Stimulated activated CD4-positive, alpha-beta T cell treated with anti-CD3 and anti-CD28 coated beads, Interleukin-4, amount 100 ng/mL, for 4 hours (primary cell): ENCODE data around the gene SNRPA.
A peak's percentile ranks its signal among the peaks of the same experiment; 100 is the strongest.
"Not testable (repeated sequence)": the region's sequence is repeated elsewhere in the genome, so short reads cannot be mapped to it uniquely, and the experiment has no call there.

Experiments used
- DNase-seq, 2 experiments: peaks; one replicate each; pipeline ENCODE4 v3.0.0-alpha.2; 2020

SNRPA gene

DNA sequence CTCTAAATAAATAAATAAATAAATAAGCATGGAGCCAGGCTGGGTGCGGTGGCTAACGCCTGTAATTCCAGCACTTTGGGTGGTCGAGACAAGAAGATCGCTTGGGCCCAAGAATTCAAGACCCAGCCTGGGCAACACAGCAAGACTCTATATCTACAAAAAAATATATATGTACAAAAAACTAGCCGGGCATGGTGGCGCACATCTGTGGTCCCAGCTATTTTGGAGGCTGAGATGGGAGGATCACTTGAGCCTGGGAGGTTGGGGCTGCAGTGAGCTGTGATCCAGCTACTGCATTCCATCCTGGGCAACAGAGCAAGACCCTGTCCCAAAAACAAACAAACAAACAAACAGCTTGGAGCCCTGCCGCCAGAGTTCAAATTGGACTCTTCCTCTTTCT is 3.5 kb upstream of the SNRPA start:
- no peak for DNase-seq

DNA sequence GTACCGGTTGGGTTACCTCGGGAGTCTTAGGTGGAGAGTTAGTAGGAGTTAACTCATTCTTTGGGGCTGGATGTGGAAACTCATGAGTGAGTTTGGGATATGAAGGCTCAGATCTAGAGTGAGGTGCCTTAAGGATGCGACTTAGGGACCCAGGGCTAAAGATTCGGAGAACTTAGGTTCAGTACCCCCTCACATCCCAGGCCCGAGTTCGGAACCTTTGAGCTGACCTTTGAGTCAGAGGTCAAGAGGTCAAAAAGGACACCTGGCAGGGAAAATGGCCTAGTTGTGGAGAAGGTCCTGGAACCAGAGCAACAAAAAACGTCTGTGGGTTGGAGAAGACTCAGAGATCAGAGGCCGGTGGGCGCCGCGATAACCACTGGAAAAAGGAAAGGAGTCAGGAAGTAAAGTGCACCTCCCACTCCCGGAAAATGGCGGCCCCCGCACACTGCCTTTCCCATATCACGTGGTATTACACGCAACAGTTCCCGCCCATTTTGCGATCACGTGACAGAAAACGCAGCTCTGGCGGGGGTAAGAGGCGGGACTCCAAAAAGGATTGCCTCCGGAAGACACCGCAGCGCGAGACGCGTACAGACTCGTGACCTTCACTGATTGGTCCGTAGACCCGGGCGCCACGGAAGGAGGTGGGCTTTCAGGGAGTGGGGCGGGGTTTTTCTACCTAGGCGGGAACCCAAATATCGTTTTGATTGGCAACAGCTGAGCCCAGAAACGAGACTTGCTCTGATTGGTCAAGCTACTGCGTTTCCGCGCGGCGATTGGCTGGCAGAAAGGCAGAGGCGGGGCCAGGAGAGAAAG is 737 bp upstream of the SNRPA start, which contains the start of gene ACTMAP:
TSS of gene ACTMAP (minus strand) at position 420 of the 816 bp plus-strand sequence. CDS start 674 bp downstream, outside the sequence.
- peak; percentile 97 to 100 for DNase-seq

DNA sequence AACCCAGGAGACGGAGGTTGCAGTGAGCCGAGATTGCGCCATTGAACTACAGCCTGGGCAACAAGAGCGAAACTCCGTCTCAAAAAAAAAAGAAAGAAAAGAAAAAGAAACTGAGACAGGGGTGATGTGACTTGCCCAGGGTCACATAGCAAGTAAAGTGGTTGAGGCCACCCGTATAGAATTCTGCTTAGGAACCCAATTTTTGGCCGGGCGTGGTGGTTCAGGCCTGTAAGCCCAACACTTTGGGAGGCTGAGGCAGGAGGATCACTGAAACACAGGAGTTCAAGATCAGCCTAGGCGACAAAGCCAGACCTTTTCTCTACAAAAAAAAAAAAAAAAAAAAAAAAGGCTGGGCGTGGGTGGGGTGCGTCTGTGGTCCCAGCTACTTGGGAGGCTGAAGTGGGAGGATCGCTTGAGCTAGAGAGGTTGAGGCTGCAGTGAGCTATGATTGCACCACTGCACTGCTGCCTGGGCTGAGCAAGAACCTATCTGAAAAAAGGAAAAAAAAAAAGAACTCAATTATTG is 1.3 kb downstream of the SNRPA start:
- peak in 1 of 2 experiments; percentile 34 for DNase-seq

DNA sequence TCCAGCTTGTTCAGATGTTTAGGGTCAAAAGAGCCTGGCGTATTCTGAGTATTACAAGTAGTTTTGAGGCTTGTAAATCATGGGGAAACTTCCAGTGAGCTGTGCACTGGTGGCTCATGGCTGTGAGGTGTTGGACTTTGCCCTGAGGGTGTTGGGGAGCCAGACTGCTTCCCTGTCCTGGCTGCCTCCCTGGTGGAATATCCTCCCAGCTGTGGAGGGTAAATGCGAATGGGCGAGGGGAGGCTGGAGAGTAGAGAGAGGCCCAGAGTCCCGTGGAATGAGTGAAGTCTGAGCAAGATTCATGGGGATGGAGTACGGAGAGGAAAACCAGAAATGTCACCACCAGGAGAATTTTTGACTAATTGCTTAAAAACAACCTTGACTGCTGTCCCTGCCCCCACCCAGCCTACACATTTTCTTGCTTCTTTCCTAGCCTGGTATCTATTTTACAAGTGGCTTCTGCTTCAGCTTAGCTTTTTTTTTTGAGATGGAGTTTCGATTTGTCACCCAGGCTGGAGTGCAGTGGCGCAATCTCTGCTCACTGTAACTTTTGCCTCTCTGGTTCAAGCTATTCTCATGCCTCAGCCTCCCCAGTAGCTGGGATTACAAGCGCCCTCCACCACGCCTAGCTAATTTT is 3.7 kb downstream of the SNRPA start:
- DNase-seq, result peak; percentile 57 to 59

DNA sequence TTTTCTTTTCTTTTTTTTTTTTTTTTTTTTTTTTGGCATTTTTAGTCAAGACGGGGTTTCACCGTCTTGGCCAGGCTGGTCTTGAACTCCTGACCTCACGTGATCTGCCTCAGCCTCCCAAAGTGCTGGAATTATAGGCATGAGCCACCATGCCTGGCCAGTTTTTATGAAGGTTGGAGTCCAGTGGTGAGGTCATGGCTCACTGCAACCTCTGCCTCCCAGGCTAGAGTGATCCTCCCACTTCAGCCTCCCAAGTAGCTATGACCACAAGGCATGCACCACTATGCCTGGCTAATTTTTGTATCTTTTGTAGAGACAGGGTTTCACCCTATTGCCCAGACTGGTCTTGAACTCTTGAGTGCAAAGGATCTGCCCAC is 4.2 kb downstream of the SNRPA start:
- DNase-seq, result no peak

DNA sequence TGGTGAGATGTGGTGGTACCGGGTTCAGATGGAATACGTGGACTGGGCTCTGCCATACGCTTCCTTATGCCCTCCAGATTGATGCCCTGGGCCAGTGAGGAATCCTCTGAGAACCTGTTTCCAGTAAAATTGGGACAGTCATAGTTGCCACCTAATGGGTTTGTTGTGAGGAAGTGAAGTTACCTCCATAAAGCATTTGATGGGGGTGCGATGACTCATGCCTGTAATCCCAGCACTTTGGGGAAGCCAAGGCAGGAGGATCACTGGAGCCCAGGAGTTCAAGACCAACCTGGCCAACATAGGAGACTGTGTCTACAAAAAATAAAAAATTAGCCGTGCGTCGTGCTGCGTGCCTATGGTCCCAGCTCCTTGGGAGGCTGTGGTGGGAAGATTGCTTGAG is 4.8 kb downstream of the SNRPA start:
- no peak for DNase-seq

DNA sequence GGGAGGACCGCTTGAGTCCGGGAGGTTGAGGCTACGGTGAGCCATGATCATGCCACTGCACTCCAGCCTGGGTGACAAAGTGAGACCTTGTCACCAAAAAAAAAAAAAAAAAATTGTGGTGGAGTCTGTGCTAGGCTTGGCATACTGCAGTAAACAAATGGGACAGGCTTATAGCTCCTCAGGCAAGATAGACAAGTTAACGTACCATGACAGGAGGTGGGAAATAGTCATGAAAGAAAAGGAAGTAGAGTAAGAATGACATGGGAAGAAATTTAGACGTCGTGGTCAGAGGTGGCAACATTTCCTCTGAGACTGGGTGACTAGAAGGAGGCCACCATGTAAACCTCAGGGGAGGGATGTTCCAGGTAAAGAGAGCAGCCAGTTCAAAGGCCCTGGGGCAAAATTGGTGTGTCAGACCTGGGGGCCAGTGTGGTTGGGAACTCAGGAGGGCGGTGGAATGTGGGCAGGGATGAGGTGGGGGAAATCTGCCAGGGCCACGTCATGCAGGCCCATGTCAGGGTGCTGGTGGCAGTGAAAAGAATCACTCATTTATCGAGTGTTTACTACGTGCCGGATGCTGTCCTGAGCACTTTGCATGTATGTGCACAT is 5.6 kb downstream of the SNRPA start:
- peak in 1 of 2 experiments; percentile 17 for DNase-seq

DNA sequence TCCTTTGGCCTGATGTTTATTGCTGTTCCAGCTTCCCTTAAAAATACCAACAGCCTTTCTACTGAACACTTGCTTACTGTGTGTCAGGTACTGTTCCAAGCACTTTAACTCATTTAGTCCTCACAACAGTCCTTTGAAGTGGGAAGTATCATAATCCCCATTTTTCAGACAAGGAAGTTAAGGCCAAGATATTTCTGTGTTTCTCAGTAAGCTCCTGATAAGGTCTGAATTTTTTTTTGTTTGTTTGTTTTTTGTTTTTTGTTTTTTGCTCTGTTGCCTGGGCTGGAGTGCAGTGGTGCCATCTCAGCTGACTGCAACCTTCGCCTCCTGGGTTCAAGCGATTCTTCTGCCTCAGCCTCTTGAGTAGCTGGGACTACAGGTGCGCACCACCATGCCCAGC is 7.5 kb downstream of the SNRPA start:
- no peak for DNase-seq

DNA sequence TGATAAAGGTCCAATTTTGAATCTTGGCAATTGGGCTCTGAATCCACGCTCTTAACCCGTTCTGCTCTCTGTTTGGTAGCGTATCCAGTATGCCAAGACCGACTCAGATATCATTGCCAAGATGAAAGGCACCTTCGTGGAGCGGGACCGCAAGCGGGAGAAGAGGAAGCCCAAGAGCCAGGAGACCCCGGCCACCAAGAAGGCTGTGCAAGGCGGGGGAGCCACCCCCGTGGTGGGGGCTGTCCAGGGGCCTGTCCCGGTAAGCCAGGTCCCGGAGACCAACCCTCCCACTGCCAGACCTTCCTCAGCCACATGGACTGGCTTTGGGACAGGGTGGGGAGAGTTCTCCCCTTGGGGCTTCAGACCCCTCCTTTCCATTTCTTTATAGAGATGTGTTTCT is 8.3 kb downstream of the SNRPA start:
- DNase-seq, result no peak

DNA sequence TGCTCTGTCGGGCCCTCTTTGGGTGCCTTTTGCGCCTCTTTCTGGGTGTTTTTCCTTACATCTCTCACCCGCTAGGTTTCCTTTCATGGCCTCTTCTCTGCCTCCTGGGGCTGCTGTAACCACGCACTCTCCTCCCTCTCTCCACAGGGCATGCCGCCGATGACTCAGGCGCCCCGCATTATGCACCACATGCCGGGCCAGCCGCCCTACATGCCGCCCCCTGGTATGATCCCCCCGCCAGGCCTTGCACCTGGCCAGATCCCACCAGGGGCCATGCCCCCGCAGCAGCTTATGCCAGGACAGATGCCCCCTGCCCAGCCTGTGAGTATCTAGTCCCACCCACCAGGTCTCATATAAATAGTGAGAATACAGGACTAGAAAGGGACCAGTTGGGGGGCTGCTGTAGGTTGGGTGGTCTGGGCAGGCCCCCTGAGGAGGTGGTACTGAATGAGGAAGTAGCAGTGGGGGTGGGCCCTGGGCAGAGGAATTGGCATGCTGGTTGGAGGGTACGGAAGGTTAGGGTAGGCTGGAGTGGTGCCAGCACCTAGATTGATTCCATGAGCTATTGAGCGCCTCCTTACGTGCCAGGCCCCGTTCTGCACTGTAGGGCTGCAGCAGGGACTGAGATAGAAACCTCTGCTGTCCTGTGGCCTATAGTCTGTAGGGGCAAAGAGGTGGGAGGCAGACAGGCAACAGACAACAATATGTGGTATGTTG is 11.9 kb downstream of the SNRPA start:
- DNase-seq, result no peak

DNA sequence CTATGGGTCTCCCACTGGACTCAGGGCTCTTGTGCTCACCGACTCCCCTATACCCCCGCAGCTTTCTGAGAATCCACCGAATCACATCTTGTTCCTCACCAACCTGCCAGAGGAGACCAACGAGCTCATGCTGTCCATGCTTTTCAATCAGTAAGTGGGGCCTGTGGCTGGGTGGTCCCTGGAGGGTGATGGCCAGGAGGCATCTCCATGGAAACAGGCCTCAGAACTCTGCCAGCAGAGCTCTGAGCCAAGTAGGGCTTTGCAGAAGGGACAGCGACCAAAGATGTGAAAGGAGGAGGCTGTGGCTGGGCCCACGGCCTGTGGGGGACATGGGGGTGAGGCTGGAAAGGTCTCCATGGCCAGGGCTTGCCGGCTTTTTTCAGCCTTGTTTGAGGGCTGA is 12.5 kb downstream of the SNRPA start:
- DNase-seq, result no peak

DNA sequence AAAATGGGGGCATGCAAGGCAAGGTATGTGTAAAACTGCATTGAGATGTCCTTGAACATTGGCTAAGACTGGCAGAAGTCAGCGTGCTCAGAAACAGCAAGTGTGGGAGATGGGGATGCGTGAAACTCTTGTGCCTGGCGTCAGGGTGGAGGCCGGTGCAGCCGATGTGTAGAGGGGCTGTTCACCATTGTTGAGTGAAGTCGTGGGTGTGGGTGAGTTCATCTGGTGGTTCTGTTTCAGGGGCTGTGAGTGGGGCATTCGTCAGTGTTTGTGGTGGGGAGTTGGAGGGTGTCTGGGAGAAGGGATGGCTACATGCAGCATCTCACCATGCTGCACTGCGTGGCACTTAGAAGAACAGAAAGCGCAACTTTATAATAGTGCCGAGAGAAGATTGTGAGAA is 13.0 kb downstream of the SNRPA start:
- no peak for DNase-seq

DNA sequence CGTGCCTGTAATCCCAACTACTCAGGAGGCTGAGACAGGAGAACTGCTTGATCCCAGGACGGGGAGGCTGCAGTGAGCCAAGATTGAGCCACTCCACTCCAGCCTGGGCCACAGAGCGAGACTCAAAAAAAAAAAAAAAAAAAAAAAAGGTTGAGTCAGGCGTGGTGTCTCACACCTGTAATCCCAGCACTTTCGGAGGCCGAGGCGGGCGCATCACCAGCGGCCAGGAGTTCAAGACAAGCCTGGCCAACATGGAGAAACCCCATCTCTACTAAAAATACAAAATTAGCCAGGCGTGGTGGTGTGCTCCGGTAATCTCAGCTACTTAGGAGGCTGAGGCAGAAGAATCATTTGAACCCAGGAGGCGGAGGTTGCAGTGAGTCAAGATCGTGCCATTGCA is 15.4 kb downstream of the SNRPA start:
- DNase-seq, result not testable (repeated sequence)

DNA sequence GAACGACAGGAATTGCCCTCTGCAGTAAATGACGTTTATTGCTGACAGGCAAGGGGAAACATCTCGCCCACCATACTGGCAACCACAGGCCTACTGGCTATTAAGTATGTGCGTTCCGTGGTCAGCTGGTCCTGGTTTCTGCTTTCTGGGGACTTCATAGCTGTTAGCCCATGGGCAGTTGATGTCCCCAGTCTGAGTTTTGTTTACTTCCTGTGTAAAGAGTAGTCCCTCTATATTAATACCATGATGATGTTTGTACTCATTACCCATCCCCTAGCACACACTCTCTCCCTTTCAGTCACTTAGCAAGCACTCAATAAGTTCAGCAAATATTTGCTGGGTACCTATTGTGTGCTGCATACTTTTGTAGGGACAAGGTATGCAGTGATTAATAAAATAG is 17.9 kb downstream of the SNRPA start:
- DNase-seq, result no peak

DNA sequence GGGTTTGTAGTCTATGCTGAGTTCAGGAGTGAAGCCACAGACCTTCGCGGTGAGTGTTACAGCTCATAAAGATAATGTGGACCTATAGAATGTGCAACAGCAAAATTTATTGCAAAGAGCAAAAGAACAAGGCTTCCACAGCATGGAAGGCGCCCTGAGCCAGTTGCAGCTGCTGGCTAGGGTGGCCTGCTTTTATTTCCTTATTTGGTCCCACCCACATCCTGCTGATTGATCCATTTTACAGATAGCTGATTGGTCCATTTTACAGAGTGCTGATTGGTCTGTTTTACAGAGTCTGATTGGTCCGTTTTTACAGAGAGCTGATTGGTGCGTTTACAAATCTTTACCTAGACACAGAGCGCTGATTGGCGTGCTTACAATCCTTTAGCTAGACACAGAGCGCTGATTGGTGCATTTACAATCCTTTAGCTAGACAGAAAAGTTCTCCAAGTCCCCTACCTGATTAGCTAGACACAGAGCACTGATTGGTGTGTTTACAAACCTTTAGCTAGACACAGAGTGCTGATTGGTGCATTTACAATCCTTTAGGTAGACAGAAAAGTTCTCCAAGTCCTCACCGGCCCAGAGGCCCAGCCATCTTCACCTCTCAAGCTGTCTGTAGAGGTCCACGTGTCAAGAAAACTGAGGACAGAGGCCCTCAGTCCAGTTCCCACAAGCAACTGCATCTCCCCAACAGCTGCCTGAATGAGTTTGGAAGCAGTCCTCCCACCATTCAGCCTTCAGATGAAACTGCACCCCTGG is 20.3 kb downstream of the SNRPA start:
- not testable (repeated sequence) for DNase-seq

DNA sequence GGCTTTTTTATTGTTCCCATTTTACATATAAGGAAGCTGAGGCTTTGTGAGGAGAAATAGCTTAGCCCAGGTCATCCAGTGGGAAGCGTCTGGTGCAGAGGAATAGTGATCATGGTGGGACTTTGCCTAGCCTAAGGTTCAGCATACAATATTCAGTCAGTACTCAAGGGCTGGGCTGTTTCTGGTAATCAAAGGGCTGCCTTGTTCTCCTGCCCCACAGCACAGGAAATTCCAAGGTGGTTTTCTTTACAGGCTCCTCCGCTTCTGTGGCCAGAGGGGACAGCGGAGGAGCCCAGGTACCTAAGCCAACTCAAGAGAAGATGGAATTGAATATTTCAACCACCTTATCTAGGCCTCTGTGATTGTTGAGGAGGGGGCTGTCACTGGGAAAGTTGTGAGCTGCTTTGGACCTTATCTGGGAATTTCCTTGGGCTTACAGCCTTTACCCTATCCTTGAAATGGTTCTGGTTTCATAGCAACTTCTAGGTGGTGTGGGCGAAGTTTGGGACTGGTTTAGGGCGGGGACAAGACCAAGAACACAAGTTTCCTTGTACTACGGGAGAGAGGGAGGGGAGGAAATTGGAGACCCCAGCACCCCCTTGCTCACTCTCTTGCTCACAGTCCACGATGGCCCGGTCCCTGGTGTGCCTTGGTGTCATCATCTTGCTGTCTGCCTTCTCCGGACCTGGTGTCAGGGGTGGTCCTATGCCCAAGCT is 24.1 kb downstream of the SNRPA start, which contains the start of gene MIA:
TSS of gene MIA (plus strand) at position 606 of the 716 bp plus-strand sequence. CDS start at position 628, 22 bp downstream.
- DNase-seq, result no peak

DNA sequence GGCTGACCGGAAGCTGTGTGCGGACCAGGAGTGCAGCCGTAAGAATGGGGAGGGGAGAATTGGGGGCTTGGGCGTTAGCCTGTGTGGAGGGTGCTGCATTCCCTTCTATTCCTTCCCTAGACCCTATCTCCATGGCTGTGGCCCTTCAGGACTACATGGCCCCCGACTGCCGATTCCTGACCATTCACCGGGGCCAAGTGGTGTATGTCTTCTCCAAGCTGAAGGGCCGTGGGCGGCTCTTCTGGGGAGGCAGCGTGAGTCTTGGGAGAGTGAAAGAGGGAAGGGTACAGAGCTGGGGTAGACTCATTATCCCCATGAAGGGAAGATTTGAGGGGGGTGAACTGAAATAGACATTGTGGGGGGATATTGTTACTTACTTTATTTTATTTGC is 24.6 kb downstream of the SNRPA start:
- no peak for DNase-seq

DNA sequence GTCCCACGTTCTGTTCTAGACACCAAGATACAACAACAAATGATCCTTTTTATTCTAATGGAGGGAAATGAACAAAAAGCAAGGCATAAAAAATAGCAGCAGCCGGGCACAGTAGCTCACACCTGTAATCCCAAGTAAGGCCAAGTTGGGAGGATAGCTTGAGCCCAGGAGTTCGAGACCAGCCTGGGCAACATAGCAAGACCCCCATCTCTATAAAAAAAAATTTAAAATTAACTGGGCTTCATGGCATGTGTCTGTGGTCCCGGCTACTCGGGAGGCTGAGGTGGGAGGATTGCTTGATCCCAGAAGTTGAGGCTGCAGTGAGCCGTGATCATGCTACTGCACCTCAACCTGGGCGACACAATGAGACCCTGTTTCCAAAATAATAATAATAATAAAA is 25.4 kb downstream of the SNRPA start:
- no peak for DNase-seq

DNA sequence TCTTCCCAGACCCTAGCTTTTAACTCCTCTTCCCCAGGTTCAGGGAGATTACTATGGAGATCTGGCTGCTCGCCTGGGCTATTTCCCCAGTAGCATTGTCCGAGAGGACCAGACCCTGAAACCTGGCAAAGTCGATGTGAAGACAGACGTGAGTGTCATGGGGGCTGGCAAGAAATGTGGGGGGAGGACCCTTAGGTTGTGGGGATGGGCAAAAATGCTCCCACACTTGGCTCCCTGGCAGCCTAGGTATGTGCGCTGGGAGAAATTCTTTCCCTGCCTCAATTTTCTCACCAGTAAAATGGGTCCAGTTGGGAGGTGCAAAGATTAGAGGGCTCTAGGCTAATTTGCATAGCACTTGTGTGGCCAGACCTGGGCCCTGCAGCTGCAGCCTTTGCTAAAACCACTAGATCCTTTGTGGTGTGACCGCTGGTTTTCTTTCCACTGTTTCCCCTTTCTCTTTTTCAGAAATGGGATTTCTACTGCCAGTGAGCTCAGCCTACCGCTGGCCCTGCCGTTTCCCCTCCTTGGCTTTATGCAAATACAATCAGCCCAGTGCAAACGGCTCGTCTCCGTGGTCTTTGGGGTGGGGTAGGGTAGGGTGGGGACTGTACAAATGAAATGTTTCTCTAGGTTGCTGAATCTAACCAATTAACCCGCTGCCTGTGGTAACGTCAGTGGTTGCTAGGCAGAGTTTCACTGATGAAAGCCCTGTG is 26.1 kb downstream of the SNRPA start:
- peak; percentile 71 to 88 for DNase-seq

DNA sequence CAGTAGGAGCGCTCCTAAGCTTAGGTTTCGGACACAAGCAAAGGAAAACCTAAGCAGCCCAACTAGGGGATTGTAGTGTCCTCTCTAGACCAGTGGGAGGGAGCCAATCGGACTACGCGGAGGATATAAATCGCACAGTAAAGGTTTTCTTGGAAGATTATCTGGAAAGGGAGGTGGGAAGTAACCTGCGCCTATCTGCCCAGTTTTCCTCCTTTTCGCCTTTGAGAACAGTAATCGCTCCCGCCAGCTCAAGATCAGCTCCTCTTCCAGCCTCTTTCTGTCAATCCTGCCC is 26.6 kb downstream of the SNRPA start:
- no peak for DNase-seq
